Measurements from ENCODE around the gene PTPRN2. TPM values are rescaled to one million over a fixed set of nuclear protein-coding genes. Genes with fewer than 3 reads are reported as not detected.

The PTPRN2 gene
- total RNA-seq, 2 experiments from 2014 or later = 4.7 to 4.8 TPM

DNA sequence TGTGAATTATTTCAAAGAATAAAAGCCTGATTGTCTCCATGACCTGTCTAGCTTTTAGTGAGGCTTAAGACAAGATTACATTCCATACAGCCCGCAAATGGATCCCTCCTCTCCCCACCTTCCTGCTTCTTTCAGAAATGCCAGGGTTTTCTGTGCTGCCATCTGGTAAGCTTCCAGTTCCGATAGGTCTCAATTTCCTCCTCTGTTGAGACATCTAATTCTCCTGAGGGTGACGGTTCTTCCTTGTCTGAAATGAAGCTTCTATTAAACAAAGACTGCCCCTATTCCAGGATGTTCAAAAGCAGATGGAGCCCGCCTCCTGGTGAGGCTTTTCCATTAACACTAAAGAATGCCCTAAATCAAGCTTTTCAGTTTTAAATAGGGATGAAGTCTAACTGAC, 295.6 kb downstream of the PTPRN2 start:
- no peak for DNase-seq
- H3K9me3 Mint-ChIP-seq = peaks cover 18% of the 10 kb centered on the region
- H3K36me3 Mint-ChIP-seq (ENCODE audit: low read depth) = no peaks in the 10 kb centered on the region
- H3K27ac Mint-ChIP-seq = no peak overlapping the region
- ChIA-PET CTCF (interaction anchor here (0.5 kb wide), 1 partner anchor 11 kb away, joined by 4 read pairs; no protein-coding TSS in a partner anchor), POLR2A (no interaction called here)
- H3K27me3 Mint-ChIP-seq = no peaks in the 10 kb centered on the region
- H3K4me1 Mint-ChIP-seq = no peaks in the 10 kb centered on the region
- no peak overlapping the region for H3K4me3 Mint-ChIP-seq

DNA sequence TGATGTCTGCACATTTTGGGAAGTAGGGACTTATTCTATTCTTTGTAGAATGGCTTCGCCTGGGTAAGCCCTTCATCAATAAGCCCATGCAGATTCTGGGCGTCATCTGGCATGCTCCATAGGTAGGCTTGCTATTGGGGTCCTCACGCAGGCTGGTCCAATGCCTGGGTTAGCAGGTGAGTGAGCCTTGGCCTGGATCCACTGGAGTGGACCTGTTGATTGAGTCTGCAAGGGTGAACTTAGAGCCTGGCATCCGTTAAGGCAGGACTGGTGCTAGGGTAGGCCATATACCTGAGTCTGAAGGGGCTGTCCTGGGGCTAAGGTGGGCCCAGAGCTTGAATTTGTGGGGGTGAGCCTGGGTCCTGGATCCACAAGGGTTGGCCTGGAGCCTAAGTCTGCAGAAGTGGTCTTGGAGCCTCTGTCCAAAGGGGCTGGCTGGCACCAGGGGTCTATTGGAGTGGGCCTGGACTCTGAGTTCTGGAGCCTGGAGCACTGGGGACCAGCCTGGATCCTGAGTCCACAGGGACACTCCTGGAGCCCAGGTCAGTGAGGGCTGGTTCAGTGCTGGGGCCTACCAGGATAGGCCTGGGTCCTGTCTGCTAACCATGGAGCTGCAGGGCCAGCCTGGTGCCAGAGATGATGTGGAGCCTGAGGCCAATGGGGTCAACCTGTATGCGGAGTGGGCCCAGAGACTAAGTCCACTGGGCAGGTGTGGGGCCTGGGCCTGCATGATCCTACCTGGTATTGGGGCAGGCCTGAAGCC, 297.7 kb downstream of the PTPRN2 start:
- no peak overlapping the region for H3K4me3 Mint-ChIP-seq
- H3K27me3 Mint-ChIP-seq = no peaks in the 10 kb centered on the region
- peaks cover 18% of the 10 kb centered on the region for H3K9me3 Mint-ChIP-seq
- H3K36me3 Mint-ChIP-seq (ENCODE audit: low read depth) = no peaks in the 10 kb centered on the region
- POLR2A ChIA-PET = no interaction called here
- H3K27ac Mint-ChIP-seq = no peak overlapping the region
- CTCF ChIA-PET = no interaction called here
- H3K4me1 Mint-ChIP-seq = no peaks in the 10 kb centered on the region
- DNase-seq = no peak

DNA sequence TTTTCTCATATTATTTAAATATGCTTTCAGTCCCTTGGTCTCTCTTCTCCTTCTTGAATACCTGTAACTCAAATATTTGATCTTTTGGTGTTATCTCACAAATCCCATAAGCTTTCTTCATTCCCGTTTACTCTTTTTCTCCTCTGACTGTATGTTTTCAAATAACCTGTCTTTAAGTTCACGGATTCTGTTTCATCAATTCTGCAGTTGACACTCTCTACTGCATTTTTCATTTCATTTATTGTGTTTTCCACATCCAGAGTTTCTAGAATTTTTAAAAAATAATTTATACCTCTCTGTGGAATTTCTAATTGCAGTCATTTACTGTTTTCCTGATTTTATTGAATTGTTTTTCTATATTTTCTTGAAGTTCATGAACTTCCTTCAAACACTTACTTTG, 298.4 kb downstream of the PTPRN2 start:
- POLR2A ChIA-PET = no interaction called here
- H3K36me3 Mint-ChIP-seq (ENCODE audit: low read depth) = no peaks in the 10 kb centered on the region

DNA sequence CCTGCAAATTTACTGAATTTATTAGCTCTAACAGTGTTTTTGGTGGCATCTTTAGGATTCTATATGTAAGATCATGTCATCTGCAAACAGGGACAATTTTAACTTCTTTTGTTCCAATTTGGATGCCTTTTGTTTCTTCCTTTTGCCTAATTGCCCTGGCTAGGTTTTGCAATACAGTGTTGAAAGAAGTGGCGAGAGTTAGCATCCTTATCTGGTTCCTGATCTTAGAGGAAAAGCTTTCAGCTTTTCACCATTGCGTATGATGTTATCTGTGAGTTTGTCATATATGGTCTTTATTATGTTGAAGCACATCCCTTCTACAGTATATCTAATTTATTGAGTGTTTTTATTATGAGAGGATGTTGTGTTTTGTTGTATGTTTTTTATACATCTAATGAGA, 301.4 kb downstream of the PTPRN2 start:
- H3K36me3 Mint-ChIP-seq (ENCODE audit: low read depth) = no peaks in the 10 kb centered on the region
- DNase-seq = no peak
- no peak overlapping the region for H3K27ac Mint-ChIP-seq
- ChIA-PET POLR2A (no interaction called here), CTCF (no interaction called here)
- H3K4me3 Mint-ChIP-seq = no peak overlapping the region
- H3K27me3 Mint-ChIP-seq = no peaks in the 10 kb centered on the region
- no peaks in the 10 kb centered on the region for H3K4me1 Mint-ChIP-seq
- H3K9me3 Mint-ChIP-seq = peaks cover 16% of the 10 kb centered on the region

More for the DNA sequence above, 298.4 kb downstream of the PTPRN2 start:
- Mint-ChIP-seq H3K9me3 (peaks cover 17% of the 10 kb centered on the region), H3K27me3 (no peaks in the 10 kb centered on the region), H3K27ac (no peak overlapping the region), H3K4me1 (no peaks in the 10 kb centered on the region), H3K4me3 (no peak overlapping the region)
- CTCF ChIA-PET = no interaction called here
- no peak for DNase-seq

DNA sequence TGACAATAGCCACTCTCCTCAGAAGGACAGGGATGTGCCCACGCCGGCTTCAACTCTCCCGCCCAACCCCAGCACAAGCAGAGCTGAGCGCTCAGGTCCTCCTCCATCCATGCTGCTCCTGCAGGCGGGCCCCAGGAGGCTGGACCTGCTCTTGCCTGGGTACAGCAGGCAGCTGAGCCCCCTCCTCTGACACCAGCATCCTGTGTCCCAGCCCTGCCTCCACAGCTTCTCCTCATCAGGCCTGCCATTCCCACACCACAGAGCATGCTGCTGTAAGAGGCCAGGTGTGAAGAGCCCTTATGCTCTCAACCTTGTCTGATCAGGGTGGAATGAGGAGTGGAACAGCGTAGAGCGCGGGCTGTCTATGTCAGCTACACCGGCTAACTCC, 302.2 kb downstream of the PTPRN2 start:
- H3K4me3 Mint-ChIP-seq = no peak overlapping the region
- no peak for DNase-seq
- POLR2A ChIA-PET = no interaction called here
- H3K27ac Mint-ChIP-seq = no peak overlapping the region
- no peaks in the 10 kb centered on the region for H3K36me3 Mint-ChIP-seq (ENCODE audit: low read depth)
- H3K9me3 Mint-ChIP-seq = peaks cover 18% of the 10 kb centered on the region
- CTCF ChIA-PET = no interaction called here
- no peaks in the 10 kb centered on the region for H3K27me3 Mint-ChIP-seq
- H3K4me1 Mint-ChIP-seq = no peaks in the 10 kb centered on the region

DNA sequence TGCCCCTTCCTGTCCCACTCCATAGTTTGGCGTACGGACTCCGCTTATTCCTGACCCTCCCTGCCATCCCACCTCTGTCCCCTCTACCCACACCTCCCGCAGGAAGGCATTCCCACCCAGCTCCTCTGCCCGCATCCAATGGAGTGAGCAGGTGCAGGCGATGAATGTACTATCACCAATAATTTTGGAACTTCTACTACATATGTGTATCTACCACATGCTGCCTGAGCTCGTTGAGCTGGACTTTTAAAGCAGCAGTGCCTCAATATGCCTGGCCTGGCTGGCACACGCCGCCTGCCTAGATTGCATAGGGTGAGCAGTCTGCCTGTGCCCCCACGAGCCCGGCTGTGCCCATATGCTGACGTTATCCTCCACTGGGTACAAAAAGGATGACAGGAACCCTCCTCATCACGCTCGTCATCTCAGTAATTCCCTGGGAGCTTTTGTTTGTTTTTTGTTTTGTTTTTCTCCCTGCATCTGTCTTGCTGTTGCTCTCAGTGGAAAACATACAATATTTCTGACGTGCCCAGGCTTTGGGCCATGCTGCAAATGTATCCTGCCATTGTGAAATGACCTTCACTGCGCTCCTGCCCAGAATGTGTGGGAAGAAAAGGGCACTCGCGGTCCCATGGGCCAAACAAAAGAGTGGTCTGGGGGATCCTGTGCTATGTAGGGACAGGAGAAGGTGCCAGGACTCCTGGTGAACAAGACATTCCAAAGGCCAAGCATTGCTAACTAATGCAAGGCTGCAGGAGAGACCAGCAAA, 302.8 kb downstream of the PTPRN2 start:
- CTCF ChIA-PET = no interaction called here
- POLR2A ChIA-PET = no interaction called here
- no peaks in the 10 kb centered on the region for H3K27me3 Mint-ChIP-seq
- DNase-seq = no peak
- no peak overlapping the region for H3K27ac Mint-ChIP-seq
- no peaks in the 10 kb centered on the region for H3K36me3 Mint-ChIP-seq (ENCODE audit: low read depth)
- no peaks in the 10 kb centered on the region for H3K4me1 Mint-ChIP-seq
- H3K9me3 Mint-ChIP-seq = peaks cover 18% of the 10 kb centered on the region
- H3K4me3 Mint-ChIP-seq = no peak overlapping the region

DNA sequence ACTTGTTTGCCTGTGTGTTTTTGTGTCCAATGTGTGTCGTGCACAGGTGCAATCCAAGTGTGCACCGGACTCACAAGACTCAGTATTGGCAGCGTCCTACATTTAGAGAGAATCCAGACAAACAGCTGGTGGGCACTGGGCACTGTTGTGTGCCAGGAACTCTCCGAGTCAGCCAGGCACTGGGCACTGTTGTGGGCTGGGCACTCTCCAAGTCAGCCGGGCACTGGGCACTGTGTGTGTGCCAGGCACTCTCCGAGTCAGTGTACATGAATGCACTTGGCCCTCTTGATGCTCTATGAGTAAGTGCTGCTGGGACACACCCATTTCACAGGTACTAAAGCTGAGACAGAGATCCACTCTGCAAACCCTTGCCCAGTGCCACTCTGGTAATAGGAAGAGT, 303.5 kb downstream of the PTPRN2 start:
- POLR2A ChIA-PET = no interaction called here

DNA sequence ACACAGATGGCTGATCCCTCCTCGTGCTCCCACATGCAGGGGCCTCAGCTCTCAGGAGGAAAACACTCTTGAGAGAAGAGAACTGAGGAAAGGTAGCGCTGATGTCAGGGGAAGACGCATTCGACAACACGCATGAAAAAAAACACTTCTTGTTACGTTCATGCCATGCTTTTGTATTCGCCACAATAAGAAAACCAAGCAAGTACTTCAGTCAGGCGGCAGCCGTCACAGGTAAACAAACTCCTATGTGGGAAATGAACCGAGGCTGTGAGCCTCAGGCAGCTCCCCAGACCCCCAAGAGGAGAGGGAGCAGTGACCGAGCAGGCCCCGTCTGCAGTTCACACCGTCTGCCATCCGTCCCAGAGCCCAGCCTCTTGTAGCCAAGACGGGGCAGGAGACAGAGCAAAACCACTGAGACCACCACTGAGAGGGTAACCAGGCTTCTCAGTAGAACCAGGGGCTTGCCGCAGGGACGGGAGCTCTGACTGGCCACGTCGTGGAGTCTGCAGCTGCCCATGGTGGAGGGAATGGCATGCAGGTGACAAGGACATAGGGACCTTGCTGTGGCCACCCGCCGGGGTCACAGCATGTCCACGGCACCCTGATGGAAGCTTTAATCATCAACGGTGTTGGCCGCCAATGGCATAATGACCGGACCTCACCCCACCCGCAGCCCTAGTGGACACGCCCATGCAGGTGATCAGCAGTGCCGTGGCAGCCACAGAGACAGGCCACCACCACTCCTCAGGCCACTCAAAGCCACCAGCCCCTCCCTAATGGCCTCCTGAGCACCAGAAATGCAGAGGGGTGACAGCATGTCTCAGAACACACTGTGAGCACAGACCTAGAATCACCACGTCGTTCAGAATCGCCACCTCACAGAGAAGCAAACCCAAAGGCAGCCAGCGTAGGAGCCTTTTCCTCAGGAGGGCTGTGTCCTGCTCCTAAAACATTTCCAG, 304.3 kb downstream of the PTPRN2 start:
- no peaks in the 10 kb centered on the region for H3K4me1 Mint-ChIP-seq
- no peak overlapping the region for H3K27ac Mint-ChIP-seq
- H3K27me3 Mint-ChIP-seq = no peaks in the 10 kb centered on the region
- ChIA-PET CTCF (no interaction called here), POLR2A (no interaction called here)
- H3K36me3 Mint-ChIP-seq (ENCODE audit: low read depth) = no peaks in the 10 kb centered on the region
- H3K9me3 Mint-ChIP-seq = peaks cover 9% of the 10 kb centered on the region
- H3K4me3 Mint-ChIP-seq = no peak overlapping the region
- DNase-seq = no peak

More for the DNA sequence above, 303.5 kb downstream of the PTPRN2 start:
- H3K27me3 Mint-ChIP-seq = no peaks in the 10 kb centered on the region
- no peak overlapping the region for H3K4me3 Mint-ChIP-seq
- H3K27ac Mint-ChIP-seq = no peak overlapping the region
- peaks cover 13% of the 10 kb centered on the region for H3K9me3 Mint-ChIP-seq
- no peaks in the 10 kb centered on the region for H3K4me1 Mint-ChIP-seq
- H3K36me3 Mint-ChIP-seq (ENCODE audit: low read depth) = no peaks in the 10 kb centered on the region
- CTCF ChIA-PET = no interaction called here
- DNase-seq = no peak

DNA sequence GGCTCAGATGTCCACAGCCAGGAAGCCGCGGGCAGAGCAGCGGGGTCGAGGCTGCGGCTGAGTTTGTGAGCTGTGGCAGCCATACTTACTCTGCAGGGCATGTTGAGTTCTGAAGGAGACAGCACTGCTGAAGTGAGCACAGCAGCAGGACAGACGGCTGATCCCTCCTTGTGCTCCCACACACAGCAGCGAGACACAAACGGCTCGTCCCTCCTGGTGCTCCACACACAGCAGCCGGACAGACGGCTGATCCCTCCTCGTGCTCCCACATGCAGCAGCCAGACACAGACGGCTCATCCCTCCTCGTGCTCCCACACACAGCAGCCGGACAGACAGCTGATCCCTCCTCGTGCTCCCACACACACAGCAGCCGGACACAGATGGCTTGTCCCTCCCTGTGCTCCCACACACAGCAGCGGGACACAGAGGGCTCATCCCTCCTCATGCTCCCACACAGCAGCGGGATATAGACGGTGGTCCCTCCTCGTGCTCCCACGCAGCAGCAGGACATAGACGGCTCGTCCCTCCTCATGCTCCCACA, 305.1 kb downstream of the PTPRN2 start:
- POLR2A ChIA-PET = no interaction called here
- Mint-ChIP-seq H3K27ac (no peak overlapping the region), H3K4me3 (no peak overlapping the region), H3K9me3 (peaks cover 9% of the 10 kb centered on the region), H3K27me3 (no peaks in the 10 kb centered on the region), H3K36me3 (ENCODE audit: low read depth) (no peaks in the 10 kb centered on the region), H3K4me1 (no peaks in the 10 kb centered on the region)
- CTCF ChIA-PET = no interaction called here
- no peak for DNase-seq

DNA sequence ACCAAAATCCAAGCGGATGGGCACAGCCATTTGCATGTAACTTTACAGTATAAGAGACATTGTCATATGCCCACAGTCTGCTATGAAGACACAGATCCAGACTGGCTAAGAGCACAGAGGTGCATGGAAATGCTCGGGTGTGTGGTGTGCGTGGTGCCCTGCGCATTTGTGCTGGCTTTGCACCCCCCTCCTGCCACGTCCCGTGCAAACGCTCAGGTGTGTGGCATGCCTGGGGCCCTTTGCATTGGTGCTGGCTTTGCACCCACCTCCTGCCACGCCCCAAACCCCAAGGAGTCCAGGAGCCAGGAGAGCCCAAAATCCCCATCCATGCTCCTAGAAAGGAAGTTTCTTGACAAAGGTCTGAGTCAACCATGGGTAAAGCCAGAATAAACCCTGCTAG, 306.2 kb downstream of the PTPRN2 start:
- Mint-ChIP-seq H3K27ac (no peak overlapping the region), H3K9me3 (peaks cover 7% of the 10 kb centered on the region), H3K27me3 (no peaks in the 10 kb centered on the region), H3K4me1 (no peaks in the 10 kb centered on the region), H3K4me3 (no peak overlapping the region), H3K36me3 (ENCODE audit: low read depth) (no peaks in the 10 kb centered on the region)
- ChIA-PET CTCF (no interaction called here), POLR2A (no interaction called here)
- no peak for DNase-seq

DNA sequence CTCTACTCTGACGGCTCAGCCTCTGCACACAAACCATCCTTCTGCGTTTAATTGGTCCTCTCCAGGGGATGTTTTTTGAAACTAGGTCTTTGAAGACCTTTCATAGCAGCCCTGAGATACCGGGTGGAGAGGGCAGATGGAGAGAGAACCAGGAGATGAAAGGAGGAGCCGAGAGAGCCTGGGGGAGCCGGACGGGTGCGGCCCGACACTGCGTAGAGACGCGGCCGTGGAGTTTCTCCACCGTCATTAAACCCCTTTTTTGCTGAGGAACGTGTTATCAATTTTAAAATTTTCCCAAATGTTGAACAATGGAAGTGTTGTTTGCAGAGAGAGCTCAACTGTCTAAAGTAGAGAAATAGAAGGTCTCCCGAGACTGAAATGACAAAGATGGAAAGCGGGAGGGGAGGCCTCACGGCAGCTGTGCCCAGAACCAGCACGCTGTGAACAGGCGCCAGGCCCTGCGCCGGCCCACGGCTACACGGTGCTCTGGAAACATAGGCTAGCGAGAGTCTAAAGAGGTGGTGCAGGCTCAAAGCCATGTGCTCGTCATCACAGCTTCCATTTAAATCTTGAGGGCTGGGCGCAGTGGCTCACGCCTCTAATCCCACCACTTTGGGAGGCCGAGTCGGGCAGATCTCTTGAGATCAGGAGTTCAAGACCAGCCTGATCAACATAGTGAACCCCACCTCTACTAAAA, 307.0 kb downstream of the PTPRN2 start:
- Mint-ChIP-seq H3K4me3 (no peak overlapping the region), H3K9me3 (peaks cover 5% of the 10 kb centered on the region), H3K27me3 (no peaks in the 10 kb centered on the region), H3K36me3 (ENCODE audit: low read depth) (no peaks in the 10 kb centered on the region), H3K27ac (no peak overlapping the region), H3K4me1 (no peaks in the 10 kb centered on the region)
- ChIA-PET CTCF (no interaction called here), POLR2A (no interaction called here)
- no peak for DNase-seq

DNA sequence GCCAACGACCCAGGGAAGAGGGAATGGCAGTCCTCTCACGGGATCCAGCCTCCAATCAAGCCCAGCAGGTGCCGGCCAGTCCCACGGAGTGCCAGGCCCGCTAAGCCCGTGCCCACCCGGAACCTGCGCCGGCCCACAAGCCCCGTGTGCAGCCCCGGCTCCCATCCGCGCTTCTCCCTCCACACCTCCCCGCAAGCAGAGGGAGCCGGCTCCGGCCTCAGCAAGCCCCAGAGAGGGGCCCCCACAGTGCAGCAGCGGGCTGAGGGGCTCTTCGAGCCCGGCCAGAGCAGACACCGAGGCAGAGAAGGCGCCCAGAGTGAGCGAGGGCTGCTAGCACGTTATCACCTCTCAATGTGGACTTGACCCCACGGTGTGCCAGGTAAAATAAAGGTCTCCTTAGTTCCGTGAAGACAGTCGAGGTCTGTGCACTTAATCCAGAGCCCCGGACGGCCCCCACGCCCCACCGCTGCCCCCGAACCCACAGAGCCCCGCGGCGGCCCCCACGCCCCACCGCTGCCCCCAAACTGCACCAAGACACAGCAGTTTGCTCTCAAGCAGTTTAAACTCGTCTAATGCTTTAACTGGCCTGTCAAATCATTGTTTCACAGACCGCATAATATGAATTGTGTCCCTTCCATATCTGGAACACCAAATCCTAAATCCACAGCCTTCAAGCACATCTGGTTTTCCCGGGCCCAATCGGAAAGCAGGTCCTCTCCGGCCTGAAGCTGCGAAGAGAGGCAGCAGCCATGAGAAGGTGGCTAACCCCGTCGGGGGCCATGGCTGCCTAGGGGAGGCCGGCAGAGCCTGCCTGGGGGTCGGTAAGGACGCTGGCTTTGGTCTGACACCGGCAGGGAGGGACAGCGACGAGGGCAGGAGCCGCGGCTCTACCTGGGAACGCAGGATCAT, 307.8 kb downstream of the PTPRN2 start:
- no peak overlapping the region for H3K4me3 Mint-ChIP-seq
- no peaks in the 10 kb centered on the region for H3K36me3 Mint-ChIP-seq (ENCODE audit: low read depth)
- POLR2A ChIA-PET = no interaction called here
- no peak for DNase-seq
- H3K27me3 Mint-ChIP-seq = no peaks in the 10 kb centered on the region
- no peak overlapping the region for H3K27ac Mint-ChIP-seq
- peaks cover 2% of the 10 kb centered on the region for H3K9me3 Mint-ChIP-seq
- H3K4me1 Mint-ChIP-seq = no peaks in the 10 kb centered on the region
- CTCF ChIA-PET = no interaction called here
